ENCODE data around the gene SERTAD3.
"Not testable (repeated sequence)": the region's sequence is repeated elsewhere in the genome, so short reads cannot be mapped to it uniquely, and the experiment has no call there.

SERTAD3 gene

GRCh38 chr19:40457953-40458596 lies 13.9 kb upstream of the SERTAD3 start:
- DNase-seq = no peak

DNA sequence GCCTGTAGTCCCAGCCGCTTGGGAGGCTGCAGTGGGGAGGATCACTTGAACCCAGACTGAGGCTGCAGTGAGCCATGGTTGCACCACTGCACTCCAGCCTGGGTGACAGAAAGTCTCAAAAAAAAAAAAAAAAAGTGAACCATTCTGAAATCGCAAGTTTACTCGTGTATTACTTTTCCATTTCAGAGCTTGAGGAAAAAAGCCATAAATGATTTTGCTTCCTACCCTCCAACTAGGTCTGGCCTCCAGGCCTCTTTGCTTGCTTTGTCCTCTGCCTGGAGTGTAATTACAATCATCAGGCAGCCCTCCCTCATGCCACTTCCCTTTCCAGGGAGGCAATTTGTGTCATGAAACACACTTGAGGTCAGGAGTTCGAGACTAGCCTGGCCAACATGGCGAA lies 12.9 kb upstream of the SERTAD3 start:
- no peak for DNase-seq

- DNase-seq = not testable (repeated sequence)
Measured at GRCh38 chr19:40453943-40454342, 9.8 kb upstream of the SERTAD3 start.

- no peak for DNase-seq
Measured at GRCh38 chr19:40453151-40453735, 9.1 kb upstream of the SERTAD3 start.

DNA sequence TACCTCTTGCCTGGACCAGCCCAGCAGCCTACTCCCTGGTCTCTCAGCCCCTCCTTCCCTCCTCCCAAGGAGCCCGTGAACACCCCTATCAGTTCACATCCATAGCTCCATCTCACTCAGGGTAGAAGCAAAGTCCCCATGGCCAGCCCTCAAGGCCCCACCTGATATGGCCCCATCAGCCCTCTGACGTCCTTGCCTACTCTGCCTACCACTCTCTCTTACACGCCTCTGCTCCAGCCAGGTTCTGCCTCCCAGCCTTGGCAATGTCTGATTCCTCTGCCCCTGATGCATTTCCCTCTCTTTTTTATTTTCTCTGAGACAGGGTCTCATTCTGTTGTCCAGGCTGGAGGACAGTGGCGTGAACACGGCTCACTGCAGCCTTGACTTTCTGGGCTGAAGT lies 7.9 kb upstream of the SERTAD3 start:
- no peak for DNase-seq

DNA sequence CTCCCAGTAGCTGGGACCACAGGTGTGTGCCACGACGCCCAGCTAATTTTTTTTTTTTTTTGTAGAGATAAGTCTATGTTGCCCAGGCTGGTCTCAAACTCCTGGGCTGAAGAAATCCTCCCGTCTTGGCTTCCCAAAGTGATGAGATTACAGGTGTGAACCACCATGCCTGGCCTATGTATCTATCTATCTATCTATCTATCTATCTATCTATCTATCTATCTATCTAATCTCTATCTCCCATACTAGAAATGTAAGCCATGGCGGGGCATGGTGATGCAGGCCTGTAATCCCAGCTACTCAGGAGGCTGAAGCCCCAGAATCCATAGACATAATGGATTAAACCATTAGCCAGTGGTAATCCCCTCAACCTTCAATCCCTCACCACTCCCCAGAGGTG lies 6.5 kb upstream of the SERTAD3 start:
- no peak for DNase-seq

DNA sequence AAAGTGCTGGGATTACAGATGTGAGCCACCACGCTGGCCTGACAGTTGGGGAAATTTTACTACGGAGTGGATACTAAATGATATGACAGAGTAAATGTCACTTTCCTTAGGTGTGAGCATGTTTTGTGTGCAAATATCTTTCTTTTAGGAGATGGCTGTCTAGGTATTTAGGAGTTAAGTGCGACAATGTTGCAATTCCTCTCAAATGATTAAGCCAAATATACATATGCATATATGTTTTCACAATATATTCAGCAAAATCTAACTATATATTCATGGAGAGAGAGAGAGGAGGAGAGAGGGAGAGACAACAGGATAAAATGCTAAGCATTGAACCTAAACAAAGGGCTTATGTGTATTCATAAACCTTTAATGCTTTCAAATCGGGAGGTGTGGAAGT lies 5.4 kb upstream of the SERTAD3 start:
- DNase-seq = no peak

- no peak for DNase-seq
Measured at GRCh38 chr19:40446263-40446784, 2.2 kb upstream of the SERTAD3 start.

- DNase-seq = no peak
Measured at GRCh38 chr19:40445780-40446262, 1.7 kb upstream of the SERTAD3 start.

DNA sequence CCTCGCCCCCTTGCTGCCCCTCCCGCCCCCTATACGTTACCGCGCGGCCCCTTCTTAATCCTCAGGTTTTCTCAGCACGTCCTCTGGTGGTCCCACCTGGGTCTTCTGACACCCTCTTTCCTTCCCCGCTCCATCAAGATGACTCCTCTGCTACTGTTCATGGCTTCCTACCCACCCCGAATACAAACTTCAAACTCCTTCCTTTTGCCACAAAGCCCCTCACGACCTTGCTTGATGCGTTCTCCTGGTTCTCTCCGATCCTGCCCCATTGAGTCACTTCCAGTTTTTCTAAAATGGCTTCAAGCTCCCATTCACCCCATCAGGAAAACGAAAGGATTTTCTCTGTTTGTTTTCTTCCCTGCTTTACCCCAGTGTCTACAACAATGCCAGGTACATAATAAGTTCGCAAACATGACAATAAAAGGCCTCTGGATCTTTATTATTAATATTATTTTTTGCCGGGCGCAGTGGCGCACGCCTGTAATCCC lies 734 bp upstream of the SERTAD3 start:
- DNase-seq = no peak

DNA sequence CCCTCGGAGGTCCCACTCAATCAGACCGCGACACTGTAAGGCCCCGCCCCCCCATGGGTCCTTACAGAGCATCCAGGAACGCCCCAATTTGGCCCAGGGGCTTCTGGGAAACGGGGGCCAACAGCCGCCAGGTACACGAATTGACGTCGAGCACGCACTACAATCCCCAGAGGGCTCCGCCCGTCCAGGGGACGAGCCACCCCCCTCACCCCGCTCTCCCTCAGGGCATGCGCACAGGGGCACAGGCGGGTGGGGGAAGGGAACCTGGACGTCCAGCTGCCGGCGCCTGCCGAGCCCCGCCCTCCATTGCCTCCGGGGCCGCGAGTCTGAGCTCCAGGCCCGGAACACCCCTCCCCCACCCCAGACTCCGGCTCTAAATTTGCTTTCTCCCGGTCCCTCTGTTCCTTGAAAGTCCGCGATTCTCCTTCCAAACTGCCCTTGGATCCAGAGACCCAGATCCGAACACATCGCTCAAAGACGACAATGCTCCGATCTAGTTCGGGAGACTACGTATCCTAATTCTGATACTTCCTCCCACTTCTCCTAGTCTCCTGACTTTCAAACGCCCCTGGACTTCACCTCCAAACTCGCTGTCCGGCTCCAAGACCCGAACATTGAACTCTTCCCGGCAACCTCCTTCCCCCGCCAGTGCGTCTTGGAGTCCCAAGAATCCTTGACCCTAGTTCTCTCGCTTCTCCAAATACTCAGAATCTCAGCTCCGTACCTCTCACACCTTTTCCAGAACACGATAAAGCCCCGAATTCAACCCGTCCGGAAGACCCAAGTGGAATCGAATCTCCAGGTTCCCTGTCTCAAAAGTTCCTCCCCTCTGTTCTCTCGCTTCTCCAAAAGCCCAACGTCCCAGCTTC lies 770 bp downstream of the SERTAD3 start:
- peak; percentile 98 for DNase-seq

DNA sequence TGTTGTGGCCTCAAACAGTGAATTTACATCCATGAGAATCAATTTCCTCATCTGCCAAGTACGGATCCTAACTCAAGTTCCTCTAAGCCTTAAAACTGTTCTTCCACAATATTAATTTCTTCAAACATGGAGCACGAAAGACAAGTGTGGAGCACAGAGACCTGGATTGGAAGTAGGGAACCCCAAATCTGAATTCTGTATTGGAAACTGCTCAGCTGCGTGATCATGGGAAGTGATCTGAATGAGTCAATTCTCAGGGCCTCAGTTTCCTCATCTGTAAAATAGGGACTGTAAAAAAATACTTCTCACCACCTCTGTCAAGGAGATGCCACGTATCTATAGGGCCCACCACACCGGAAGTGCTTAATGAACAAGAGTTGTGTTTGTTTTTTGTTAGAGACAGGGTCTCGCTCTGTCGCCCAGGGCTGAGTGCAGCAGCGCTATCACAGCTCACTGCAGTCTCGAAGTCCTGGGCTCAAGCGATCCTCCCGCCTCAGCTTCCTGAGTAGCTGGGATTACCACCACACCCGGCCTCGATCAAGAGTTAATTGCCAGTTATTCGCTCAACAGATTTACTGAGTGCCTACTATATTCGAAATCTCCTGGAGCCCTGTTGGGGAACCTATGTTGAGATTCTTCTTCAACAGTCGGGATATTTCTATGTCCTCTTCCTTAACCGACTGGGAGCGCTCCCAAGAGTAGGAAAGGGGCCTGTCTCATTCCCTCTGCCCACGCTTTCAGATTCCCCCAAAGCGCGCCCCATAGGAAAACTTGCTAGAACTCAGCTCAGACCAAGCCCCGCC lies 1.6 kb downstream of the SERTAD3 start:
- DNase-seq = peak; percentile 59

- no peak for DNase-seq
Measured at GRCh38 chr19:40441719-40442253, 2.3 kb downstream of the SERTAD3 start.

DNA sequence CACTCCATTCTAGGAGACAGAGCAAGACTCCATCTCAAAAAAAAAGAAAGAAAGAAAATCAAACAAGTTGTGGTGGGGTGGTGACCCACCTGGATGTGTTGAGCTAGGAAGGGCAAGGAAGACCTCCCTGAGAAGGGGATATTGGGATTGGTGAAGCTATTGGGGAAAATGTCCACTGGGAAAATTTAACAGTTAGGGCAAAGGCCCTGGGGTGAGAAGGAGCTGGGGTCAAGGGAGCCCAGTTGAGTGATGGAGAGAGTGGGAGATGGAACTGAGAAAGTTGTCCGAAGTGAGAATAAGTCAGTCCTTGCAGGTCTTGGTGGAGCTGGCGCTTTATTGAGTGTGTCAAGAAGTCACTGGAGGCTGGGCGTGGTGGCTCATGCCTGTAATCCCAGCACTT lies 5.9 kb downstream of the SERTAD3 start:
- DNase-seq = no peak

DNA sequence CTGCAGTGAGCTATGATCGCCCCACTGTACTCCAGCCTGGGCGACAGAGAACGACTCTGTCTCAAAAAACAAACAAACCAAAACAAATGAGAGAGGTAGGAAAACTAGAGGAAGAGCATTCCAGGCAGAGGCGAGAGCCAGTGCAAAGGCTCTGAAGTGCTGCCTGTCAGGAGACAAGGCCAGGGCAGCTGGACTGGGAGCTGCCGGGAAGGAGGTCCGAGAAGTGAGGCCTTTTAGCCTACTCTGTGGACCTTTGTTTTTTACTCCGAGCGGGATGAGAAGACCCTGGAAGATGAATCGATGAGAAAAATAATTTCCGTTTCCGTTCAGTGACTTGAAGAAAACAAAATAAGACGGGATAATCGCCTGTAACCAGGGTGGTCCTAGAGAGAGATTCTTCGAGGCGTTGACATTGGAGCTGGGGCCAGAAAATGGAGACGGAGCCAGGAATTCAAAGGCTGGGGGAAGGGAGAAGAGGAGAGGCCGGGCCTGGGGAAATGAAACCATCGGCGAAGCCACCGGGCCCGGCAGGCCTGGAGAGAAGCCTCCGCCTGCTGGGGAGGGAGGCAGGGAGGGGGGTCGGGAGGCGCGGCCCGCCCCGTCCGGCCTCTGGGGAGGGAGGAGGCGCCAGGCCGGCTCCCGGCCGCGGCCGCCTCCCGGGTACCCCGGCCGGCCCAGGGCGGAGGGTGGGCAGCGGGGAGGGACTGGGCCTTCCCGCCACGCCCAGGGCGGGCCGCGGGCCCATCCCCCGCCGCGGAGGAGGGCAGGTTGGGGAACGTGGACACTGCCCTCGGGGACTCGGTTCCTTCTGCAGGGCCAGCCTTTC lies 10.5 kb downstream of the SERTAD3 start:
- peak; percentile 71 for DNase-seq

DNA sequence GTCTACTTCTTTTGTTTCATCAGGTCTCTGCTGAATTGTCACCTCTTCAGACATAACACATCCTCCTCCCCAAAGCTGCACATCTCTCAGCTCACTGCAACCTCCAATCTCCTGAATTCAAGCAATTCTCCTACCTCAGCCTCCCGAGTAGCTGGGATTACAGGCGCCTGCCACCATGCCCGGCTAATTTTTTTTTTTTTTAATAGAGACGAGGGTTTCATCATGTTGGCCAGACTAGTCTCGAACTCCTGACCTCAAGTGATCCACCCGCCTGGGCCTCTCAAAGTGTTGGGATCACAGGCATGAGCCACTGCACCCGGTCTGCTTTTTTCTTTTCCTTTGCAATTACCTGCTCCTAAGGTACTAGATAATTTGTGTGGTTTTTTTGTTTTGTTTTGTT lies 11.4 kb downstream of the SERTAD3 start:
- not testable (repeated sequence) for DNase-seq

DNA sequence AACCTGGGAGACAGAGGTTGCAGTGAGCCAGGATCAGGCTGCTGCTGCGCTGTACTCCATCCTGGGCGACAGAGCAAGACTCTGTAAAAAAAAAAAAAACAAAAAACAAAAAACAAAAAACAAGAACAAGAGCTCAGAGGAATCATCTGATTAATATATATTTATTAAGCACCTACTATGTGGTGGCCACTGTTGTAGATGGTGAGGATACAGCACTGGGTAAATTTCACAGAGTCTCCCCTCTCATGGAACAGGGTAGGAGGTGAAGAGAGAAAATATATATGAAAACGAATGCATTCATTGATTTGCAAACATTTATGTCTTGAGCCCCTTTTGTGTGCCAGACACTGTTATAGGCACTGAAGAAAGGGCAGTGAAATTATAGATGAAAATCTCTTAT lies 12.4 kb downstream of the SERTAD3 start:
- no peak for DNase-seq

GRCh38 chr19:40430242-40430641 lies 13.9 kb downstream of the SERTAD3 start:
- DNase-seq = not testable (repeated sequence)

DNA sequence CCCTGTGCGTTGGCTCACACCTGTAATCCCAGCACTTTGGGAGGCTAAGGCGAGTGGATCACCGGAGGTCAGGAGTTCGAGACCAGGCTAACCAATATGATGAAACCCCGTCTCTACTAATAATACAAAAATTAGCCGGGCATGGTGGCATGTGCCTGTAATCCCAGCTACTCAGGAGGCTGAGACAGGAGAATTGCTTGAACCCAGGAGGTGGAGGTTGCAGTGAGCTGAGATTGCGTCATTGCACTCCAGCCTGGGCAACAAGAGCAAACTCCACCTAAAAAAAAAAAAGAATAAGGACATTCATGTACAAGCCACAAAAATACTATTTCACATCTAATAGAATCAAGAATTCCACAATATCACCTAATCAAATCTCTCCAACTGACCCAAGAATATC lies 15.9 kb downstream of the SERTAD3 start:
- DNase-seq = not testable (repeated sequence)

- peak; percentile 100 for DNase-seq
Measured at GRCh38 chr19:40425450-40426287, 18.5 kb downstream of the SERTAD3 start, which contains the start of gene SERTAD1. Gene SERTAD1 (minus strand): TSS chr19:40425992. CDS start chr19:40423546, 2,446 bp downstream.

Data from activated CD8-positive, alpha-beta memory T cell treated with anti-CD3 and anti-CD28 coated beads, Interleukin-2, amount 50 U/mL, for 48 hours (primary cell).